Astrocyte (in vitro differentiated cells and primary cell): ENCODE data around the gene GABRE. TPM values are rescaled to one million over a fixed set of nuclear protein-coding genes. Genes with fewer than 3 reads are reported as not detected.
"Not testable (repeated sequence)": the region's sequence is repeated elsewhere in the genome, so short reads cannot be mapped to it uniquely, and the experiment has no call there.

ENCODE experiments used
- DNase-seq: peaks from one replicate; pipeline ENCODE4 v3.0.0-alpha.2; 2010; ENCODE audit warnings: low read depth
- FAIRE-seq: peaks from 2 replicates; lab custom pipeline; 2011; peaks lifted over from hg19 to GRCh38; lab: Jason Lieb, UNC
- H2AFZ ChIP-seq: 2 replicates; pipeline ENCODE4 v1.6.0; 2012; ENCODE audit warnings: low read depth, low read length, inconsistent platforms
- H3K27ac ChIP-seq: 2 replicates; pipeline ENCODE4 v1.5.1; 2011; ENCODE audit warnings: low read depth, low read length, inconsistent platforms
- H3K27me3 ChIP-seq: 2 replicates; pipeline ENCODE4 v1.6.0; 2011; ENCODE audit warnings: low read length, inconsistent platforms; ENCODE audit not compliant: insufficient read depth
- H3K36me3 ChIP-seq: 2 replicates; pipeline ENCODE4 v1.5.1; 2011; ENCODE audit warnings: low read length, inconsistent platforms; ENCODE audit not compliant: insufficient read depth
- H3K4me1 ChIP-seq: 2 replicates; pipeline ENCODE4 v1.5.1; 2011; ENCODE audit warnings: low read length, inconsistent platforms; ENCODE audit not compliant: insufficient read depth
- H3K4me2 ChIP-seq: 2 replicates; pipeline ENCODE4 v1.6.0; 2012; ENCODE audit warnings: low read length, inconsistent platforms
- H3K4me3 ChIP-seq: 2 replicates; pipeline ENCODE4 v1.5.1; 2011; ENCODE audit warnings: low read depth, mild to moderate bottlenecking, low read length, inconsistent platforms; ENCODE audit not compliant: insufficient read depth
- H3K79me2 ChIP-seq: 2 replicates; pipeline ENCODE4 v1.6.0; 2012; ENCODE audit warnings: mild to moderate bottlenecking, low read length, inconsistent platforms; ENCODE audit not compliant: insufficient read depth
- H3K9ac ChIP-seq: 2 replicates; pipeline ENCODE4 v1.6.0; 2012; ENCODE audit warnings: mild to moderate bottlenecking, low read length, inconsistent platforms
- H3K9me3 ChIP-seq: 2 replicates; pipeline ENCODE4 v1.5.1; 2012; ENCODE audit warnings: low read depth, mild to moderate bottlenecking, low read length, inconsistent platforms; ENCODE audit not compliant: insufficient read depth
- H4K20me1 ChIP-seq: 2 replicates; pipeline ENCODE4 v1.6.0; 2012; ENCODE audit warnings: low read length, inconsistent platforms; ENCODE audit not compliant: insufficient read depth
- H3K27ac Mint-ChIP-seq: one replicate; pipeline ENCODE4 v1.8.0; 2021; ENCODE audit warnings: mild to moderate bottlenecking, mixed read lengths; ENCODE audit not compliant: unreplicated experiment
- H3K27me3 Mint-ChIP-seq: one replicate; pipeline ENCODE4 v1.8.0; 2021; ENCODE audit warnings: low read depth, mixed read lengths; ENCODE audit not compliant: unreplicated experiment
- H3K36me3 Mint-ChIP-seq: one replicate; pipeline ENCODE4 v1.8.0; 2021; ENCODE audit warnings: low read depth, mixed read lengths; ENCODE audit not compliant: unreplicated experiment
- H3K4me1 Mint-ChIP-seq: one replicate; pipeline ENCODE4 v1.8.0; 2021; ENCODE audit warnings: low read depth, mixed read lengths; ENCODE audit not compliant: unreplicated experiment
- H3K4me3 Mint-ChIP-seq: one replicate; pipeline ENCODE4 v1.8.0; 2021; ENCODE audit warnings: mild to moderate bottlenecking, moderate library complexity, mixed read lengths; ENCODE audit not compliant: unreplicated experiment
- H3K9me3 Mint-ChIP-seq: one replicate; pipeline ENCODE4 v1.8.0; 2021; ENCODE audit warnings: mild to moderate bottlenecking, mixed read lengths; ENCODE audit not compliant: unreplicated experiment
- EZH2 ChIP-seq: IDR thresholded peaks from 2 replicates; pipeline ENCODE4 v1.6.1; 2012; ENCODE audit warnings: mild to moderate bottlenecking, low read length, inconsistent platforms; ENCODE audit not compliant: insufficient read depth
- total RNA-seq: library from RNA; stranded (reverse); gene quantifications from 2 replicates; pipeline ENCODE4 v1.2.1, GENCODE V29; 2021
- TF ChIP-seq, protein P1 (sequence below): IDR thresholded peaks from 2 replicates; pipeline ENCODE4 v1.5.1; 2011; ENCODE audit warnings: low read depth, mild to moderate bottlenecking, inconsistent platforms, low read length, moderate library complexity; ENCODE audit not compliant: insufficient read depth

Gene GABRE
- total RNA-seq, 1 donor from 2014 or later, result 1.8 TPM

DNA sequence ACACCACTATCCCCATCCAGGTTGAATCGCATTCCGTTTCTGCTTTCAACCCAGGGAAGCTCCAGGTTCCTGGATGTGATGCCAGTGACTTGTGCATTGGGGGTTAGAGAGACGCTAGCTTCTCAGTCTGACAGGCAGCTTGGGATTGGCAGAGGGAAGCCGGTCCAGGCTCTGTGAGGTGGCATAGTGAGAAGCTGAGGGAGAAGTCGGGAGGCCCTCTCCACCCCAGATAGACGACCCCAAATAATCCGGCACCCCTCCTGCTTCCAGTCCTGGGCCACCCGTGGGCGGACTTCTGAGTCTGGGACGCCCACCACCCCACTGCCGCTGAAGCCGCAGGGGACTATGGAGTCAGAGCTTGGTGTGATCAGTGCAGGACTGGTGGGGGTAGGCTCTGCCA is 54.4 kb downstream of the GABRE start:
- Mint-ChIP-seq H3K4me1 (no peaks in the 10 kb centered on the region), H3K27me3 (no peaks in the 10 kb centered on the region), H3K27ac (no peak overlapping the region), H3K36me3 (no peaks in the 10 kb centered on the region), H3K9me3 (no peaks in the 10 kb centered on the region), H3K4me3 (no peak overlapping the region)
- H3K79me2 ChIP-seq, result no peaks in the 10 kb centered on the region
- H3K9me3 ChIP-seq, result no peaks in the 10 kb centered on the region
- FAIRE-seq, result no peak
- H3K9ac ChIP-seq, result no peak overlapping the region
- H3K4me1 ChIP-seq, result no peaks in the 10 kb centered on the region
- H3K27ac ChIP-seq, result no peak overlapping the region
- H4K20me1 ChIP-seq, result no peaks in the 10 kb centered on the region
- no peak for TF ChIP-seq EZH2
- TF ChIP-seq, protein P1, sequence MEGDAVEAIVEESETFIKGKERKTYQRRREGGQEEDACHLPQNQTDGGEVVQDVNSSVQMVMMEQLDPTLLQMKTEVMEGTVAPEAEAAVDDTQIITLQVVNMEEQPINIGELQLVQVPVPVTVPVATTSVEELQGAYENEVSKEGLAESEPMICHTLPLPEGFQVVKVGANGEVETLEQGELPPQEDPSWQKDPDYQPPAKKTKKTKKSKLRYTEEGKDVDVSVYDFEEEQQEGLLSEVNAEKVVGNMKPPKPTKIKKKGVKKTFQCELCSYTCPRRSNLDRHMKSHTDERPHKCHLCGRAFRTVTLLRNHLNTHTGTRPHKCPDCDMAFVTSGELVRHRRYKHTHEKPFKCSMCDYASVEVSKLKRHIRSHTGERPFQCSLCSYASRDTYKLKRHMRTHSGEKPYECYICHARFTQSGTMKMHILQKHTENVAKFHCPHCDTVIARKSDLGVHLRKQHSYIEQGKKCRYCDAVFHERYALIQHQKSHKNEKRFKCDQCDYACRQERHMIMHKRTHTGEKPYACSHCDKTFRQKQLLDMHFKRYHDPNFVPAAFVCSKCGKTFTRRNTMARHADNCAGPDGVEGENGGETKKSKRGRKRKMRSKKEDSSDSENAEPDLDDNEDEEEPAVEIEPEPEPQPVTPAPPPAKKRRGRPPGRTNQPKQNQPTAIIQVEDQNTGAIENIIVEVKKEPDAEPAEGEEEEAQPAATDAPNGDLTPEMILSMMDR, result no peak
- H3K4me3 ChIP-seq, result no peak overlapping the region
- no peaks in the 10 kb centered on the region for H3K36me3 ChIP-seq
- no peak overlapping the region for H3K4me2 ChIP-seq
- H3K27me3 ChIP-seq, result no peaks in the 10 kb centered on the region
- no peak overlapping the region for H2AFZ ChIP-seq
- DNase-seq, result no peak

DNA sequence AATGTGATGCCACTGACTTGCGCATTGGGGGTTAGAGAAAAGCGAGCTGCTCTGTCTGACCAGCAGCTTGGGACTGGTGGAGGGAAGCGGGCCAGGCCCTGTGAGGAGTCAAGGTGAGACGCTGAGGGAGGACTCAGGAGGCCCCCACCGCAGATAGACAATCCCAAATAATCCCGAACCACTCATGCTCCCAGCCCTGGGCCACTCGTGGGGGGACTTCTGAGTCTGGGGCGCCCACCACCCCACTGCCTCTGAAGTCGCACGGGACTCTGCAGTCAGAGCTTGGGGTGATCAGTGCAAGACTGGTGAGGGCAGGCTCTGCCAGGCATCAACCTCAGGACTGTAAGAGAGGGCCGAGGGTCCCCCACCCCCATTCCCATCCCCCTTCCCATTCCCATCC is 54.9 kb downstream of the GABRE start:
- TF ChIP-seq, protein P1, result no peak
- TF ChIP-seq EZH2, result no peak
- Histone ChIP-seq H2AFZ (no peak overlapping the region), H3K79me2 (no peaks in the 10 kb centered on the region), H3K27ac (no peak overlapping the region), H3K9ac (no peak overlapping the region), H4K20me1 (no peaks in the 10 kb centered on the region), H3K27me3 (no peaks in the 10 kb centered on the region), H3K9me3 (no peaks in the 10 kb centered on the region), H3K36me3 (no peaks in the 10 kb centered on the region), H3K4me3 (no peak overlapping the region), H3K4me1 (no peaks in the 10 kb centered on the region), H3K4me2 (no peak overlapping the region)
- DNase-seq (no peak), FAIRE-seq (no peak)
- no peak overlapping the region for H3K4me3 Mint-ChIP-seq
- no peaks in the 10 kb centered on the region for H3K27me3 Mint-ChIP-seq
- H3K4me1 Mint-ChIP-seq, result no peaks in the 10 kb centered on the region
- no peak overlapping the region for H3K27ac Mint-ChIP-seq
- H3K9me3 Mint-ChIP-seq, result no peaks in the 10 kb centered on the region
- H3K36me3 Mint-ChIP-seq, result no peaks in the 10 kb centered on the region

DNA sequence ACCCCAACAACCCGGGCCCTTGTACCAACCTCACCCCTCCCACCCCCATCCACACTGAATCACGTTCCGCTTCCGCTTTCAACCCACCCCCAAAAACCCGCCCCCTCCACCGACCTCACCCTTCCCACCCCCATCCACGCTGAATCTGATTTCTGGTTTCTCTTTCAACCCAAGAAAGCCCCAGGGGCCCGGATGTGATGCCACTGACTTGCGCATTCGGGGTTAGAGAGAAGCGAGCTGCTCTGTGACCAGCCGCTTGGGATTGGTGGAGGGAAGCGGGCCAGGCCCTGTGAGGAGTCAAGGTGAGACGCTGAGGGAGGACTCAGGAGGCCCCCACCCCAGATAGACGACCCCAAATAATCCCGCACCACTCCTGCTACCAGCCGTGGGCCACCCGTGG is 55.7 kb downstream of the GABRE start:
- H3K4me1 ChIP-seq, H3K9me3 Mint-ChIP-seq, H3K27ac Mint-ChIP-seq, H3K9ac ChIP-seq, H2AFZ ChIP-seq, FAIRE-seq, H3K36me3 Mint-ChIP-seq, H3K9me3 ChIP-seq, H3K27ac ChIP-seq, DNase-seq, H3K27me3 ChIP-seq, H4K20me1 ChIP-seq, H3K4me2 ChIP-seq, H3K4me1 Mint-ChIP-seq, H3K36me3 ChIP-seq, H3K27me3 Mint-ChIP-seq, H3K4me3 ChIP-seq, H3K4me3 Mint-ChIP-seq, H3K79me2 ChIP-seq: not testable (repeated sequence)
